ENCODE results near the gene GFOD2. TPM values are rescaled to one million over a fixed set of nuclear protein-coding genes. Genes with fewer than 3 reads are reported as not detected.

Gene GFOD2
- total and polyA plus RNA-seq, 8 donors: 7.6 to 87.5 (median 12.9) TPM

- intact Hi-C loops (cut with DNase I; ENCODE audit: low total_unique reads): no loop called here
- TF ChIP-seq CTCF (IDR thresholded peaks at IDR 0.05) (no peak), POLR2A (IDR thresholded peaks at IDR 0.05) (no peak)
- 94 to 96% (median 94%) methylated on average over 8 of the region's 8 CpGs for WGBS, 5 donors
- Histone ChIP-seq H3K4me1 (peaks cover 0 to 7% (median 5%) of the 10 kb centered on the region in 4 donors), H3K27ac (no peak overlapping the region), H3K36me3 (peaks cover 35 to 86% (median 85%) of the 10 kb centered on the region in 4 donors), H3K27me3 (no peaks in the 10 kb centered on the region), H3K9me3 (no peaks in the 10 kb centered on the region), H3K4me3 (no peak overlapping the region)
- DNase-seq: no peak
Observed at GRCh38 chr16:67636713-67637112, 82.4 kb downstream of the GFOD2 start.

GRCh38 chr16:67632415-67633172, 86.5 kb downstream of the GFOD2 start:
- no peaks in the 10 kb centered on the region for H3K27me3 ChIP-seq
- peaks cover 60 to 100% (median 99%) of the 10 kb centered on the region in 4 donors for H3K36me3 ChIP-seq
- H3K4me1 ChIP-seq: no peaks in the 10 kb centered on the region
- TF ChIP-seq CTCF (IDR thresholded peaks at IDR 0.05) (no peak), EP300 (IDR thresholded peaks at IDR 0.05) (no peak), POLR2AphosphoS5 (IDR thresholded peaks at IDR 0.05) (no peak), POLR2A (IDR thresholded peaks at IDR 0.05) (no peak)
- H3K27ac ChIP-seq: no peak overlapping the region
- intact Hi-C loops (cut with DNase I; ENCODE audit: low total_unique reads): no loop called here
- no peak for DNase-seq
- WGBS, 5 donors: 49 to 59% (median 54%) methylated on average over 7 of the region's 7 CpGs
- no peak overlapping the region for H3K4me3 ChIP-seq
- H3K9me3 ChIP-seq: no peaks in the 10 kb centered on the region

GRCh38 chr16:67628216-67628615, 90.9 kb downstream of the GFOD2 start:
- H3K27me3 ChIP-seq: no peaks in the 10 kb centered on the region
- DNase-seq: no peak
- H3K27ac ChIP-seq: no peak overlapping the region
- H3K36me3 ChIP-seq: peaks cover 62 to 100% (median 98%) of the 10 kb centered on the region in 4 donors
- H3K4me3 ChIP-seq: no peak overlapping the region
- H3K9me3 ChIP-seq: no peaks in the 10 kb centered on the region
- WGBS, 5 donors: 90 to 97% (median 94%) methylated on average over 11 to 14 of the region's 14 CpGs
- TF ChIP-seq CTCF (IDR thresholded peaks at IDR 0.05): no peak
- TF ChIP-seq POLR2A (IDR thresholded peaks at IDR 0.05): no peak
- TF ChIP-seq POLR2AphosphoS5 (IDR thresholded peaks at IDR 0.05): no peak
- TF ChIP-seq EP300 (IDR thresholded peaks at IDR 0.05): no peak
- no peaks in the 10 kb centered on the region for H3K4me1 ChIP-seq
- intact Hi-C loops (cut with DNase I; ENCODE audit: low total_unique reads): no loop called here

Other genes starting within 250 kb of the GFOD2 start
- gene ATP6V0D1, start 238.2 kb downstream of the GFOD2 start, total RNA-seq: 100 to 1,000 TPM in 1 of 5 donors, 10 to 100 TPM in 4; 23.5 to 102 (median 72.2) TPM
- gene ATP6V0D1, start 238.2 kb downstream of the GFOD2 start, polyA plus RNA-seq: 100 to 1,000 TPM in 1 of 3 donors, 10 to 100 TPM in 2; 36.5 to 102 (median 57.7) TPM
- gene AGRP, start 235.8 kb downstream of the GFOD2 start, total RNA-seq: not detected
- not detected for gene AGRP, start 235.8 kb downstream of the GFOD2 start, polyA plus RNA-seq
- 100 to 1,000 TPM in 2 of 5 donors, 10 to 100 TPM in 3; 24.0 to 159 (median 38.4) TPM for gene RIPOR1, start 190.5 kb downstream of the GFOD2 start, total RNA-seq
- gene RIPOR1, start 190.5 kb downstream of the GFOD2 start, polyA plus RNA-seq: 10 to 100 TPM; 17.2 to 29.5 (median 23.4) TPM
- 10 to 100 TPM; 29.2 to 47.3 (median 38.8) TPM for gene CTCF, start 156.8 kb downstream of the GFOD2 start, total RNA-seq
- gene CTCF, start 156.8 kb downstream of the GFOD2 start, polyA plus RNA-seq: 10 to 100 TPM; 15.0 to 19.9 (median 17.9) TPM
- gene CARMIL2, start 74.2 kb downstream of the GFOD2 start, total RNA-seq: 10 to 100 TPM in 1 of 5 donors, 1 to 10 TPM in 2, under 1 TPM in 2; 0.18 to 28.1 (median 1.0) TPM
- 1 to 10 TPM in 2 of 3 donors, under 1 TPM in 1; 0.46 to 2.4 (median 2.0) TPM for gene CARMIL2, start 74.2 kb downstream of the GFOD2 start, polyA plus RNA-seq
- gene ACD, start 59.1 kb downstream of the GFOD2 start, total RNA-seq: 10 to 100 TPM in 2 of 5 donors, 1 to 10 TPM in 2, under 1 TPM in 1; 0.87 to 30.3 (median 5.3) TPM
- gene ACD, start 59.1 kb downstream of the GFOD2 start, polyA plus RNA-seq: 10 to 100 TPM; 12.0 to 17.1 (median 16.2) TPM
- 10 to 100 TPM in 3 of 5 donors, 1 to 10 TPM in 2; 1.1 to 56.7 (median 14.6) TPM for gene PARD6A, start 58.4 kb downstream of the GFOD2 start, total RNA-seq
- gene PARD6A, start 58.4 kb downstream of the GFOD2 start, polyA plus RNA-seq: 1 to 10 TPM; 3.5 to 7.2 (median 7.0) TPM
- gene ENKD1, start 52.6 kb downstream of the GFOD2 start, total RNA-seq: 100 to 1,000 TPM in 1 of 5 donors, 10 to 100 TPM in 2, 1 to 10 TPM in 2; 5.8 to 113 (median 10.4) TPM
- 10 to 100 TPM; 19.7 to 31.5 (median 20.5) TPM for gene ENKD1, start 52.6 kb downstream of the GFOD2 start, polyA plus RNA-seq
- gene C16orf86, start 52.5 kb downstream of the GFOD2 start, total RNA-seq: 10 to 100 TPM in 1 of 5 donors, 1 to 10 TPM in 1, not detected in 3; 3.5 to 83.0 TPM
- 1 to 10 TPM; 3.2 to 3.6 (median 3.4) TPM for gene C16orf86, start 52.5 kb downstream of the GFOD2 start, polyA plus RNA-seq
- gene RANBP10, start 87.2 kb upstream of the GFOD2 start, total RNA-seq: 10 to 100 TPM in 3 of 5 donors, 1 to 10 TPM in 2; 7.8 to 37.3 (median 13.0) TPM
- gene RANBP10, start 87.2 kb upstream of the GFOD2 start, polyA plus RNA-seq: 1 to 10 TPM; 2.9 to 6.9 (median 4.2) TPM
- 10 to 100 TPM in 1 of 5 donors, 1 to 10 TPM in 2, under 1 TPM in 1, not detected in 1; 0.45 to 25.7 (median 1.7) TPM for gene TSNAXIP1, start 87.6 kb upstream of the GFOD2 start, total RNA-seq
- gene TSNAXIP1, start 87.6 kb upstream of the GFOD2 start, polyA plus RNA-seq: 1 to 10 TPM in 1 of 3 donors, under 1 TPM in 2; 0.46 to 1.2 (median 1.00) TPM
- gene THAP11, start 123.0 kb upstream of the GFOD2 start, total RNA-seq: 100 to 1,000 TPM in 1 of 5 donors, 10 to 100 TPM in 4; 12.5 to 109 (median 53.9) TPM
- gene THAP11, start 123.0 kb upstream of the GFOD2 start, polyA plus RNA-seq: 10 to 100 TPM; 15.8 to 25.7 (median 18.7) TPM
- gene NUTF2, start 127.6 kb upstream of the GFOD2 start, total RNA-seq: 10 to 100 TPM in 4 of 5 donors, 1 to 10 TPM in 1; 9.3 to 64.7 (median 25.7) TPM
- 100 to 1,000 TPM in 2 of 3 donors, 10 to 100 TPM in 1; 92.0 to 125 (median 112) TPM for gene NUTF2, start 127.6 kb upstream of the GFOD2 start, polyA plus RNA-seq
- 10 to 100 TPM; 27.4 to 80.7 (median 71.0) TPM for gene CENPT, start 128.4 kb upstream of the GFOD2 start, total RNA-seq
- 10 to 100 TPM; 36.8 to 64.8 (median 48.3) TPM for gene CENPT, start 128.4 kb upstream of the GFOD2 start, polyA plus RNA-seq
- gene EDC4, start 153.7 kb upstream of the GFOD2 start, total RNA-seq: 100 to 1,000 TPM in 2 of 5 donors, 10 to 100 TPM in 3; 41.5 to 141 (median 58.5) TPM
- gene EDC4, start 153.7 kb upstream of the GFOD2 start, polyA plus RNA-seq: 10 to 100 TPM; 22.0 to 27.6 (median 22.2) TPM
- not detected for gene NRN1L, start 165.6 kb upstream of the GFOD2 start, total RNA-seq
- gene NRN1L, start 165.6 kb upstream of the GFOD2 start, polyA plus RNA-seq: 1 to 10 TPM in 2 of 3 donors, not detected in 1; 2.0 to 2.7 TPM
- 10 to 100 TPM; 17.5 to 93.7 (median 26.1) TPM for gene PSKH1, start 173.9 kb upstream of the GFOD2 start, total RNA-seq
- 10 to 100 TPM; 10.2 to 26.5 (median 13.4) TPM for gene PSKH1, start 173.9 kb upstream of the GFOD2 start, polyA plus RNA-seq
- 10 to 100 TPM in 1 of 5 donors, 1 to 10 TPM in 2, under 1 TPM in 1, not detected in 1; 0.37 to 11.0 (median 4.0) TPM for gene CTRL, start 212.5 kb upstream of the GFOD2 start, total RNA-seq
- 1 to 10 TPM in 2 of 3 donors, under 1 TPM in 1; 0.62 to 2.1 (median 1.3) TPM for gene CTRL, start 212.5 kb upstream of the GFOD2 start, polyA plus RNA-seq
- 10 to 100 TPM; 22.8 to 85.8 (median 52.5) TPM for gene PSMB10, start 217.5 kb upstream of the GFOD2 start, total RNA-seq
- gene PSMB10, start 217.5 kb upstream of the GFOD2 start, polyA plus RNA-seq: 100 to 1,000 TPM; 128 to 205 (median 134) TPM
- gene LCAT, start 224.8 kb upstream of the GFOD2 start, total RNA-seq: 10 to 100 TPM; 10.1 to 20.1 (median 12.8) TPM
- gene LCAT, start 224.8 kb upstream of the GFOD2 start, polyA plus RNA-seq: 10 to 100 TPM; 18.6 to 20.7 (median 19.2) TPM
- gene SLC12A4, start 249.3 kb upstream of the GFOD2 start, total RNA-seq: 100 to 1,000 TPM in 1 of 5 donors, 10 to 100 TPM in 4; 12.7 to 136 (median 25.9) TPM
- gene SLC12A4, start 249.3 kb upstream of the GFOD2 start, polyA plus RNA-seq: 10 to 100 TPM in 2 of 3 donors, 1 to 10 TPM in 1; 5.7 to 19.8 (median 16.2) TPM